ENCODE data around the gene DMP1. TPM values are rescaled to one million over a fixed set of nuclear protein-coding genes. Genes with fewer than 3 reads are reported as not detected.

Gene DMP1
- total RNA-seq, 3 donors from 2014 or later, result not detected

- ATAC-seq (no peak), DNase-seq (no peak)
- no peak for TF ChIP-seq CTCF (IDR thresholded peaks at IDR 0.05)
- H3K4me1 ChIP-seq (ENCODE audit: low read depth), result no peaks in the 10 kb centered on the region
- intact Hi-C loops (cut with DNase I, micrococcal nuclease), result no loop called here
- H3K4me3 ChIP-seq, result no peak overlapping the region
- no peaks in the 10 kb centered on the region for H3K9me3 ChIP-seq
- no peaks in the 10 kb centered on the region for H3K36me3 ChIP-seq (ENCODE audit: low read depth)
Measured at GRCh38 chr4:87633243-87633642, 16.8 kb upstream of the DMP1 start.

DNA sequence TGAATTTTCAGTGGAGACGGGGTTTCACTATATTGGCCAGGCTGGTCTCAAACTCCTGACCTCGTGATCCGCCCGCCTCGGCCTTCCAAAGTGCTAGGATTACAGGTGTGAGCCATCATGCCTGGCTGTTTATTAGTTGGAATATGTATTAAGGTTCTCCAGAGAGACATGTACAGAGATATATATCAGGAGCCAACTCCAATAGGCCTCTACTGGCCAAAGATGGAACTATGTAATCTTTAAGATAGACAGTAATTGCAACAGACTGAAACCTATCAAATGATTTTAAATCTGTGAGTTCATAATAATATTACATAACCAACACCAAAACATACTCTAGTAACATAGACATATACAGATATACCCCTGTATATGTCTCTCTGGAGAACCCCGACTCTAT, 5.8 kb upstream of the DMP1 start:
- Histone ChIP-seq H3K36me3 (ENCODE audit: low read depth) (no peaks in the 10 kb centered on the region), H3K4me3 (no peak overlapping the region), H3K4me1 (ENCODE audit: low read depth) (no peaks in the 10 kb centered on the region), H3K9me3 (no peaks in the 10 kb centered on the region)
- no peak for DNase-seq
- TF ChIP-seq CTCF (IDR thresholded peaks at IDR 0.05), result no peak
- intact Hi-C loops (cut with DNase I, micrococcal nuclease), result loop anchor here in 1 of 2 donors (5.0 kb wide), 1 partner anchor 1983 kb away; no protein-coding TSS in a partner anchor
- ATAC-seq, result no peak

DNA sequence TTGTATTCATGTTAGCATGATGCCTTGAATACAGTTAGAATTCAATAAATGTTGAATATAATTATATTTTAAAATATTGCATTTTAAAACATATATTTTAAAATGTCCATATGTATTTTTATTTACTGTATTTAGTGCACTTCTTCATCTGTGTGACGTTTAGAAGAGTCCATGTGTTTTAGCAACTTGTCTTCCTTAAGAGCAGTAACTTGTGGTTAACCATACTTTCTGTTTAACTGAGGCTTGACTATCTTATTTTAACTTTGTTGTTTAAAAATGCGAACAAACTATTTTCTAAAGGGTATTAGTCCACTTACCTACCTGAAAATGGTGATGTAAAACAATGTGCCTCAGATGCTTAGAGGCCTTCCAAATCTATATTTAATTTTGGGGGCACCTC, 858 bp downstream of the DMP1 start:
- Histone ChIP-seq H3K4me3 (no peak overlapping the region), H3K36me3 (ENCODE audit: low read depth) (no peaks in the 10 kb centered on the region), H3K9me3 (no peaks in the 10 kb centered on the region), H3K4me1 (ENCODE audit: low read depth) (no peaks in the 10 kb centered on the region)
- TF ChIP-seq CTCF (IDR thresholded peaks at IDR 0.05), result no peak
- intact Hi-C loops (cut with DNase I, micrococcal nuclease), result no loop called here
- DNase-seq (no peak), ATAC-seq (no peak)

- no peak for TF ChIP-seq CTCF (IDR thresholded peaks at IDR 0.05)
- no peak for ATAC-seq
- intact Hi-C loops (cut with DNase I, micrococcal nuclease), result no loop called here
- H3K4me1 ChIP-seq (ENCODE audit: low read depth), result no peaks in the 10 kb centered on the region
- no peaks in the 10 kb centered on the region for H3K9me3 ChIP-seq
- no peak overlapping the region for H3K4me3 ChIP-seq
- no peak for DNase-seq
- H3K36me3 ChIP-seq (ENCODE audit: low read depth), result no peaks in the 10 kb centered on the region
Measured at GRCh38 chr4:87651941-87652340, 1.9 kb downstream of the DMP1 start.

DNA sequence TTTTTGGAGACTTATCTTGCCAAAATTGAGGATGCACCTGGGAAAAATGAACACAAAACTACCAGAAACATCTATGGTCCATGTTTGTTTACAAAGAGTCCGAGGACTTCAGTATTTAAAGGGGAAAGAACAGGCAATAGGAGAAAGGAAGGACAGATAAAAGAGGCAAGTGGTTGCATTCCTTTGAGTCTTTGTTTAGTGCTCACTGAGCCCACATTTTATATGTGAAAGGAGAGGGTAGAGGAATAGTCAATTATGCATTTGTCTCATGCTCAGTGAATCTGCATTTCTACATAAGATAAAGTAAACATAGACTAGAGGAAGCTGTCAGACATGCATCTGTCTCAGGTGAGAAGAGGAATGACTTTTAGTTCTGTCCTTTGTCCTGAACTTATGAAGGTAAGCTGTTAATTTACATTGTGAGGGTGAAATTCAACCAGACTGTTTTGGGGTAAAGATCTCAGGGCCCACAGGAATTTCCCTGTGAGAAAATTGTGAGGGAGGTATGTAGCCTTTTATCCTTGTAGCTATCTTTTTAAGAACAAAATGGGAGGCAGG, 4.5 kb downstream of the DMP1 start:
- Histone ChIP-seq H3K4me1 (ENCODE audit: low read depth) (peaks cover 3% of the 10 kb centered on the region), H3K4me3 (no peak overlapping the region), H3K36me3 (ENCODE audit: low read depth) (no peaks in the 10 kb centered on the region), H3K9me3 (no peaks in the 10 kb centered on the region)
- no peak for DNase-seq
- intact Hi-C loops (cut with DNase I, micrococcal nuclease), result no loop called here
- ATAC-seq, result no peak
- no peak for TF ChIP-seq CTCF (IDR thresholded peaks at IDR 0.05)

DNA sequence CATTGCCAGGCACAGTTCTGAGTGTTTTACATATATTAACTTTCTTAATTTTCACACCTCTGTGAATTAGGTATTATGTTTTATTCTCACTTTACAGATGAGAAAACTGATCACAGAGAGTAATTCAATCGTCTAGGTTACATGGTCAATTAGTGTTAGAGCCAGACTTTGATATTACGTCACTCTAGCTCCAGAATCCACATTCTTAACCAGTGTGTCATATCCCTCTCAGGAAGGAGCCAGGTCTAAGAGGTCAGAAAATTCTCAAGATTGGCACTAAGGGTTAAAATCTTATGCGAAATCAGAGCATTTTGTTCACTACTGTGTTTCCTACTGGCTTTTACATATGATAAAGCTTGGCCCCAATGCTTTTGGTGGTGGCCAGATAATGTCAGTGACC, 7.4 kb downstream of the DMP1 start:
- H3K4me3 ChIP-seq, result no peak overlapping the region
- H3K9me3 ChIP-seq, result no peaks in the 10 kb centered on the region
- H3K4me1 ChIP-seq (ENCODE audit: low read depth), result peaks cover 6% of the 10 kb centered on the region
- intact Hi-C loops (cut with DNase I, micrococcal nuclease), result no loop called here
- DNase-seq, result no peak
- H3K36me3 ChIP-seq (ENCODE audit: low read depth), result no peaks in the 10 kb centered on the region
- ATAC-seq, result no peak
- TF ChIP-seq CTCF (IDR thresholded peaks at IDR 0.05), result no peak

Measured in mucosa of descending colon (tissue), 3 donors.